Measurements from ENCODE around the gene CNTROB.

Gene CNTROB

GRCh38 chr17:7987112-7987893 lies 55.3 kb downstream of the CNTROB start:
- no peak for DNase-seq

GRCh38 chr17:7988750-7989178 lies 56.8 kb downstream of the CNTROB start:
- DNase-seq: peak; percentile 30

- peak; percentile 3 for DNase-seq
Measured at GRCh38 chr17:7989781-7990655, 58.0 kb downstream of the CNTROB start.

- DNase-seq: no peak
Measured at GRCh38 chr17:7992516-7992915, 60.5 kb downstream of the CNTROB start.

DNA sequence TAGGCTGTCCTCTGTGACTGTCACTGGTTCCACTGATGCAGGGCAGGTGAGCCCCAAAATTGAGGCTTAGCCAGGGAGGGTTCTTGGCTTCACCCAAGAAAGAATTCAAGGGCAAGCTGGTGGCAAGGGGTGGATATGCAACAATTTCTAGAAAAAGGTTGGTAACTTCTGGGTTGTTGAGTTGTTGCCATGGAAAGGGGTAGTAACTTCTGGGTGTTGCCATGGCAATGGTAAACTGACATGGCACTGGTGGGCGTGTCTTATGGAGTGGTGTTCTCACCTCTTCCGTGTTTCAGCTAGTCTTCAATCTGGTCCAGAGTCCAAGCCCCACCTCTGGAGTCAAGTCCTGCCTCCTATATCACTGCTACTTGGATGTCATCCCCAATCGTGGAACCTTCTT lies 60.9 kb downstream of the CNTROB start:
- no peak for DNase-seq

DNA sequence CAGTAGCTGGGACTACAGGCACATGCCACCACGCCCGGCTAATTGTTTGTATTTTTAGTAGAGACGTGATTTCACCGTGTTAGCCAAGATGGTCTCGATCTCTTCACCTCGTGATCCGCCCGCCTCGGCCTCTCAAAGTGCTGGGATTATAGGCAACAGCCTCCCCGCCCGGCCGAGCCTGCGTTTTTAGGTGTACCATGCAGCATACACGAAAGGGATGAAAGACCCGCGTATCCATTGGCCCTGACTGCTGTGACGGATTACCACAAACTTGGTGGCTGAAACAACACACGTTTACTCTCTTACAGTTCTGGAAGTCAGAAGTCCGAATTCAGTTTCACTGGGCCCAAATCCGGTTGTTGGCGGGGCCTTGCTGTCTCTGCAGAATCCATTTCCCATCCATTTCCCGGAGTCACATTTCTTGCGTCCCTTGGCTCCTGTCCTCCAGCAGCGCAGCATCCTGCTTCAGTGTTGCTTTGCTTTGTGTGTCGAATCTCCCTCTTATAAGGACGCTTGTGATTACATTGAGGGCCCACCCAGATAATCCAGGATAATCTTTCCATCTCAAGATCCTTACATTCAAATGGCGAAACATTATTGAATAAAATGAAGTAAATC lies 62.1 kb downstream of the CNTROB start:
- no peak for DNase-seq

- DNase-seq: no peak
Measured at GRCh38 chr17:7995724-7996123, 63.7 kb downstream of the CNTROB start.

GRCh38 chr17:7997186-7997585 lies 65.2 kb downstream of the CNTROB start:
- no peak for DNase-seq

Data from NCI-H2081 treated with DMSO at 0.1 percent for 48 hours (cell line).